OCI-LY3 (cell line): ENCODE results near the gene SETD7.

ENCODE experiments used
- EZH2phosphoT487 ChIP-seq: fragments of 200-600 bp; shearing (Covaris generic); IDR thresholded peaks from 2 replicates; pipeline ENCODE4 v1.6.1; 2018; ENCODE audit warnings: antibody characterized with exemption, mixed run types, low read depth
- TF ChIP-seq, protein P1 (sequence below): fragments of 200-600, 300-600 bp; sonication (generic); IDR thresholded peaks from 2 replicates; pipeline ENCODE4 v1.5.1; 2014; ENCODE audit warnings: antibody characterized with exemption, low read length, low read depth

- TF ChIP-seq, protein P1, sequence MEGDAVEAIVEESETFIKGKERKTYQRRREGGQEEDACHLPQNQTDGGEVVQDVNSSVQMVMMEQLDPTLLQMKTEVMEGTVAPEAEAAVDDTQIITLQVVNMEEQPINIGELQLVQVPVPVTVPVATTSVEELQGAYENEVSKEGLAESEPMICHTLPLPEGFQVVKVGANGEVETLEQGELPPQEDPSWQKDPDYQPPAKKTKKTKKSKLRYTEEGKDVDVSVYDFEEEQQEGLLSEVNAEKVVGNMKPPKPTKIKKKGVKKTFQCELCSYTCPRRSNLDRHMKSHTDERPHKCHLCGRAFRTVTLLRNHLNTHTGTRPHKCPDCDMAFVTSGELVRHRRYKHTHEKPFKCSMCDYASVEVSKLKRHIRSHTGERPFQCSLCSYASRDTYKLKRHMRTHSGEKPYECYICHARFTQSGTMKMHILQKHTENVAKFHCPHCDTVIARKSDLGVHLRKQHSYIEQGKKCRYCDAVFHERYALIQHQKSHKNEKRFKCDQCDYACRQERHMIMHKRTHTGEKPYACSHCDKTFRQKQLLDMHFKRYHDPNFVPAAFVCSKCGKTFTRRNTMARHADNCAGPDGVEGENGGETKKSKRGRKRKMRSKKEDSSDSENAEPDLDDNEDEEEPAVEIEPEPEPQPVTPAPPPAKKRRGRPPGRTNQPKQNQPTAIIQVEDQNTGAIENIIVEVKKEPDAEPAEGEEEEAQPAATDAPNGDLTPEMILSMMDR = no peak
- no peak for TF ChIP-seq EZH2phosphoT487
Measured at GRCh38 chr4:139584784-139585183, 28.8 kb upstream of the SETD7 start.
